Hepatocyte (in vitro differentiated cells): Measurements from ENCODE around the gene SH2D3C.

ENCODE experiments used
- CTCF ChIP-seq: fragments of 200-600 bp; sonication (generic); IDR thresholded peaks from 2 replicates; pipeline ENCODE4 v1.5.1; 2016; ENCODE audit warnings: antibody characterized with exemption, mild to moderate bottlenecking; ENCODE audit not compliant: poor library complexity
- EZH2 ChIP-seq: fragments of 200-600 bp; sonication (generic); IDR thresholded peaks from 2 replicates; pipeline ENCODE4 v1.6.1; 2016; ENCODE audit warnings: antibody characterized with exemption, mild to moderate bottlenecking, borderline replicate concordance
- EZH2phosphoT487 ChIP-seq: fragments of 200-600 bp; sonication (generic); IDR thresholded peaks from one replicate; pipeline ENCODE4 v1.6.1; 2018; ENCODE audit warnings: antibody characterized with exemption, mild to moderate bottlenecking, low read depth, moderate library complexity; ENCODE audit not compliant: unreplicated experiment, severe bottlenecking

DNA sequence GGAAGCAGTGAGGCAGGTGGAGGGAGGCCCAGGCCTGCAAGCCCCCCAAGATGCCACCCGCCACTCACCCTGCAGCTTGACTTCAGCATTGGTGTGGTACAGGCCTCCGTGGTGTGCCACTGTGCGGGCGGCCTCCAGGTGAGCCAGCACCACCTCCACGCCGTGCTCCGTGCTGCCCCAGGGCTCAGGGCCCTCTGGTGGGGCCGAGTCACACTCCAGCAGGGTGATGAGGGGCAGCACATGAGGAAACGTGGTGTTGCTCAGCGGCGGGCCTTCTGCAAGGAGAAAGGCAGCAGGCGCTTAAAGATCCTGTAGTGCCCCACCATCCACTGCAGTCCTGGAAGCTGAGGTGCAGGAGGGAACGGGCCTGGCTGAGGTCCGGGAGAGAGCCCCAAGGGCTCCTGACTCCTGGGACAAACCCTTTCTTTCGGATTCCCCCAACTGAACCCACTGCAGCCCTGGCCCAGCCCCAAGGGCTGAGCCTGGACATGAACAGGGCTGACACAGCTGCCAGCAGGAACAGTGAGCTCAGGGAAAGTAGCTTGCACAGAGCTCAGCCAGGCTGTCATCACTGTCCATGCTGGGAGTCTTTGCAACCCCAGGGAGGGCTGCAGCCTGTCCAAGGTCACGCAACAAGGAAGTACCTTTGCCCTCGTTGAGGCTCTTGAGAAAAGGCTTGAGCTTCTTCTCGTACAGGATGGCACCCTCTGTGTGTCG is 38.7 kb downstream of the SH2D3C start:
- TF ChIP-seq EZH2 (no peak), CTCF (no peak), EZH2phosphoT487 (no peak)
